HG03460 (cell line): ENCODE data around the gene FARSA.
"Not testable (repeated sequence)": the region's sequence is repeated elsewhere in the genome, so short reads cannot be mapped to it uniquely, and the experiment has no call there.

Source experiments
- ATAC-seq: cut with Tn5 transposase; IDR thresholded peaks from one replicate; pipeline ENCODE4 v1.9.1; 2021; ENCODE audit not compliant: unreplicated experiment

FARSA gene

DNA sequence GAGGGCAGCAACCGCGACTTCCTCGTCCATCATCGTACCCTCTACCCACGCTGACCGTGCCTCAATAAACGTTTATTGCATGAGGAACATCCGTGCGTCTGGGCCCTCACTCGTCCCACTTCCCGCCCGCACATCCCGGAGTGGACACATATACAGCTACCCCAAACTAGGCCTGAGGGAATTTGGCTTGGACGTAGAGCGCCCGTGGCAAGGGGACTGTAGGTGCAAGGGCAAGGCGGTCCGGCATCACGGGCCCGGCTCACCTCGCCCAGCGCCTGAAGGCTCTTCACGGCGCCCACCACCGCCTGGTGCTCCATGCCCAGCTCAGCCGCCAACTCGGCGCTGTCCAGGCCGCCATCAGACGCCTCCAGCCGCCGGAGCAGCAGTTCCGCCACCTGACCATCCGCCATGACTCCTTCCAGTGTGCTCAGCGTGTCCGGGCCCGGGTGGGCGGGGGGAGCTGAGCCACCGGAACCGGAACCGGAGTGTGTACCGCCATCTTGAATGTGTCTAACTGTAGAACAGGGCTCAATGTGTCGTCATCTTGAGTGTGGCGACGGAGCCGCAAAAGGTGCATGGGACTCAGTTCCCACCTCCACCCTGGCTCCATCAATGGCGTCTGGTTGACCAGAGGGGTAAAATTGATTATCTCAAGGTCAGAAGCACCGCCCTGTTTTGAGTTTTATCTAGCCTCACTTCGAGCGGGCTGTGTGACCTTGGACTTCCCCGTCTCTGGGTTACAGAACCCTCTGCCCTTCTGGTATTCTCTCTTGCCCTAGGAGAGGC is at the start of gene FARSA:
FARSA (minus strand) TSS at position 425 of the 786 bp plus-strand sequence; CDS start at position 410, 15 bp downstream.
- peak; percentile 43 for ATAC-seq

DNA sequence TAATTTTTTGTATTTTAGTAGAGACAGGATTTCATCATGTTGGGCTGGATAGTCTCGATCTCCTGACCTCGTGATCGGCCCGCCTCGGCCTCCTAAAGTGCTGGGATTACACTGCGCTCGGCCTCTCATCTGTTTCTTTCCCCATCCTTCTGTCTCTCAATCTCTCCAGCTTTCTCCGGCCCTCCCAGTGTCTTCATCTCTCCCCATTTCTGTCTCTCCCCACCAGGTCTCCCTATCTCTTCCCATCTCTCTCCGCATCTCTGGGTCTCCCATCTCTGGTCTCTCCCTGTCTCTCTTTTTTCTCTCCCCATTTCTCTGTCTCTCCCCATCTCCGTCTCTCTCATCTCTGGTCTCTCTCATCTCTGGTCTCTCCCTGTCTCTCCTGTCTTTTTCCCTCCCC is 49.6 kb upstream of the FARSA start:
- ATAC-seq: no peak

GRCh38 chr19:12982648-12983047 is 49.1 kb upstream of the FARSA start:
- ATAC-seq: no peak

DNA sequence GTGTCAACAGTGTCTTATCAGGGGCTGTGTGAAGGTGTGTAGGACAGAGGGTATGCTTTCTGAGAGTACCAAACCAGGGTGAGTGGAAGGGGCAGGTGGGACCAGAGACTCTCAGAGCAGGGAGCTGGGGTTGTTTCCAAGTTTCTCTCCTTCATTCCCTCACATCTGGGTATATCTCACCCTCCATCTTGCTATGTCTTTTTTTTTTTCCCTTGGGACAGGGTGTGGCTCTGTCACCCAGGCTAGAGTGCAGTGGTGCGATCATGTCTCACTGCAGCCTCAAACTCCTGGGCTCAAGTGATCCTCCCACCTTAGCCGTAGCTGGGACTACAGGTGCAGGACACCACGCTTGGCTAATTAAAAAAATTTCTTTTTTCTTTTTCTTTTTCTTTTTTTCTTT is 46.5 kb upstream of the FARSA start:
- no peak for ATAC-seq

DNA sequence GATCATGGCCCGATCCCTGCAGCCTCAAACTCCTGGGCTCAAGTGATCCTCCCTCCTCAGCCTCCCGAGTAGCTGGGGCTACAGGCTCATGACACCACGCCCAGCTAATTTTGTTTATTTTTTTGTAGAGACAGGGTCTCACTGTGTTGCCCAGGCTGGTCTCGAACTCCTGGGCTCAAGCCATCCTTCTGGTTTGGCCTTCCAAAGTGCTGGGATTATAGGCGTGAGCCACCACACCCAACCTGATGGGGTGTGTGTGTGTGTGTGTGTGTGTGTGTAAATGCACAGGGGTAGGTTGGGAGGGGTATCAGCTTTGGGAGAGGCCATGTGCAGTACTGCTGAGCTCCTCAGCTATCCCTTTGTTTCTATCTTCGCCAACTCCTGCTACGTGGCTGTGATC is 42.6 kb upstream of the FARSA start:
- ATAC-seq: not testable (repeated sequence)

DNA sequence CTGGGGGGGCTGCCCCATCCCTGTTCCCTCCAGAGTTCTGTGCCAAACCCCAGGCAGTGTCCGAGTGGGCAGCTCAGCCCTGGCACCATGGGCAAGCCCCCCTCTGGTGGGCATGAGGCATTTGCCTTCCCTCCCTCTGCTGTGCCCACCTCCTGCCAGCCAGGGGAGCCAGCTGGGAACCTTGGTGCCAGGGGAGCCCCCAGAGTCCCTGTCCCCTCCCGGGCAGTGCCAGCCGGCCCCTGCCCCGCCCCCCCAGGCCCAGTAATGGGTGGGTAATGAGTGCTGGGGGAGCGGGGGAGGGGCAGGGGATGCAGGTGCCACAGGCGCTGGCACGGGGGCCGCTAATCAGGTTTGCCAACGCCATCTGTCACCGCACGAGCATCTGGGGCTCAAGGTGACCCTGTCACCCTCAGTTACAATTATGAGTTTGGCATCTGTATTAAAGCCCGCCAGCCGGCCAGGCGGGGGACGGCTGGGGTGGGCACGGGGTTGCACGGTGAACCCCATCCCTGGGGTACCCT is 41.8 kb upstream of the FARSA start:
- ATAC-seq: no peak

DNA sequence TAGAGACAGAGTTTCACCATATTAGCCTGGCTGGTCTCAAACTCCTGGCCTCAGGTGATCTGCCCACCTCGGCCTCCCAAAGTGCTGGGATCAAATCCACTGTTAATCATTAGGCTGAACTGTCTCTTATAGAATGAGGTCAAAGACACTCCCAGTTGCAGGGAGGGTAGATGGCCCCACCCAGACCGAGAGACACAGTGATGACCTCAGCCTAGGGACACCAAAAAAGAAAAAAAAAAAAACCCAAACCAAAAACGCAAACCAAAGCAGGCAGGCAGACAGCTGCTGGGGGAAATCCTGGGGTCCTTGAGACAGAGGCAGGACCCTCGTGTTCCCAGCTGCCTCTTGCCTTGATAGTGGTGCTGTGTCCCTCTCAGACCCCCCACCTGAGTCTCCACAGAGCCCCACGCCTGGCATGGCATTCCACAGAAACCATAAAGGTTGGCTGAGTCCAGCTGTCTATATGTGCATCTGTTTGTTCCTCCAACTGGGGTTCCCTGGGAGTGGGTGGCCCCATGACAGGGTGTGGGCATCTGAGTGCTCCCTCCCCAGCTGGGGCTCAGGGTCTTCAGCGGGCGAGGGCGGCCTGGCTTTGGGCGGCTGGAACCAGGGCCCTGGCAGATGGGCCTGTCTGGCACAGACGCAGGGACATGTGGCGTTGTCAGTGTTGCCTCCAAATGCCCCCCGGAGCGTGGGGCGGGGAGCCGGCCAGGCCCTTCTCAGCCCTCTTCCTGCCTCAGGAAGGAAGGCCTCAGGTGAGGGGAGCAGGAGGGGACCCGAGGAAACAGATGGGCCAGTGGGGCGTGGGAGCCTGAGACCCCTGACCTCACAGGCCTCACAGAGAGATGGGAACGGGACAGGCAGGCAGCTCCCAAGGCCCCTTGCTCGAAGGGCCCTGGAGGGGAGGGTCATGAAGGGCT is 41.0 kb upstream of the FARSA start:
- ATAC-seq: no peak

DNA sequence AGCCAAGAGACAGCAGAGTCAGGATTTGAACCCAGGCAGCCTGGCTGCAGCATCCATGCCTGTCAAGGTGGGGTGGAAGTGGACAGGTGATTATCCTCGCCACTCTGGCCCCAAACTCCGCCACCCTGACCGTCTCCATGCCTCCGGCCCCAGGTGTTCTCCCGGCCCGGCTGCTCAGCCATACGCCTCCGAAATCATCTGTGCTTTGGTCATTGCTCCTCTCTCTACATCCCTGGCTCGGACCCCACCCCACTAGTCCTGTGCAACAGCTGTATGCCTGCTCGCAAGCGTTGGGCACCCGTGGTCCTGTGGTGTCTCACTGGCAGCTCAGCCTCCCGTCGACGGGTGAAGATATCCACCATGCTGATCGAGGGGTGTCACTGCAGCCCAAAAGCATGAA is 39.7 kb upstream of the FARSA start:
- ATAC-seq: no peak

DNA sequence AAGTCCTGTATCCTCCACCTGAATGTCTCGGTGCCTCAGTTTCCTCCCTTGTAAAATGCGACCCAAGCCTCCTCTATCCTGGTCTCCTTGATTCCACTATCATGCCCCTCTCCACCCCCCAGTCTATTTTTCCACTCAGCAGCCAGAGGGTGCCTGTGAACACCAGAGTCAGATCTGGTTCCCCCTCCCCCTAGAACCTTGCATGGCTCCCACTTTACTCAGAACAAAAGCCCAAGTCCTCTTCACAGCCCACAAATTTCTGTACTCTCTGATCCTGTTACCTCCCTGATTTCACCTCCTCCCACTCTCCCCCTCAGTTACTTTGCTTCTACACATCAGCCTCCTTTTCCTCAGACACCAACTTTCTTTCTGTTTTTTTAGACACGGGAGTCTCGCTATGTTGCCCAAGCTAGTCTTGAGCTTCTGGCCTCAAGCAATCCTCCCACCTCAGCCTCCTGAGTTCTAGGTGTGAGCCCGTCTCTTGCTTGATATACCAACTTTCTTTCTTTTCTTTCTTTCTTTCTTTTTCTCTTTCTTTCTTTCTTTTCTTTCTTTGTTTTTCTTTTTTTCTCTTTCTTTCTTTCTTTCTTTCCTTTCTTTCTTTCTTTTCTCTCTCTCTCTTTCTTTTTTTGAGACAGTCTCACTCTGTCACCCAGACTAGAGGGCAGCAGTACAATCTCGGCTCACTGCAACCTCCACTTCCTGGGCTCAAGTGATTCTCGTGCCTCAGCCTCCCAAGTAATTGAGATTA is 36.7 kb upstream of the FARSA start:
- ATAC-seq: no peak

DNA sequence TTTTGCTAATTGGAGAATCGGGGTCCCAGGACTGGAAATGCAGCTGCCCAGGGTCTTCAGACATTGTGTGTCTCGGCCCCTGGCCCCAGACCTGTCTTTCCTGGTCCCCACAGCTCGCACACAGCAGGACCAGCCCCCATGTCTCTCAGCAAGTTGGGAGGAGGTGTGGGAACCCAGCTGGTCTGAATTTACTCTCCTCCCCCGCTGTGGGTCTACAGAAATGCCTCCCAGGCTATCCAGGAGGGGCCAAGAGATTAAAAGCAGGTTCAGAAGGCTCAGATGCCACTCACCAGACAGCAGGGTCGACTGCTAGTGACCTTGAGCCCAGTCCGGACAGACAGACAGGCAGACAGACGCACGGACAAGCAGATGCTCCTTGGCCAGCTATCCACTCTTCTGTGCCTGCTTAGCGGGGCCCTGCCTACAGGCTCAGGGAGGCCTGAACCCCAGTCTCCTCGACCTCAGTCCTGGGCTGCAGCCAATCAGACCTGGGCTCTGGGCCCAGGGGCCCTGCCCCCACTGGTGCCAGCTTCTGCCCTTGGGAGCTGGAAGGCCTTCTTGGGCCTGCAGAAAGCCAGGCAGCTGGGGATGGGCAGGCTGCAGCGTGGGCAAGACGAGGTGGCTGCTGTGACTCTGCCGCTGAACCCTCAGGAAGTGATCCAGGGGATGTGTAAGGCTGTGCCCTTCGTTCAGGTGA is 35.9 kb upstream of the FARSA start, which contains the start of gene DAND5:
DAND5 (plus strand) TSS at position 285 of the 697 bp plus-strand sequence; CDS start at position 370, 85 bp downstream.
- no peak for ATAC-seq

DNA sequence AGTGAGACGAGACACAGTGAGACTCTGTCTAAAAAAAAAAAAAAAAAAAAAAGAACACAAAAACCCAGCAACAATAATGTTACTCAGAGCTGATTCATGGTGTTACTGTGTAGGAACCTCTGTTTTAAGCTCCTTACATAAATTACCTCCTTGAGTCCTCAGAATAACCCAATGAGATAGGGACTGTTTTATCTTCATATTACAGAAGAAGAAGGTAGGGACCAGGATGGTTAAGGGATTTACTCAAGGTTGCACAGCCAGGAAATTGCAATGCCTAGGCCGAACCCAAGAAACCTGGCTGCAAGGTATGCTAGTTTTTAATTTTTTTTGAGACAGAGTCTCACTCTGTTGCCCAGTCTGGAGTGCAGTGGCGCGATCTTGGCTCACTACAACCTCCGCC is 34.4 kb upstream of the FARSA start:
- ATAC-seq: no peak

DNA sequence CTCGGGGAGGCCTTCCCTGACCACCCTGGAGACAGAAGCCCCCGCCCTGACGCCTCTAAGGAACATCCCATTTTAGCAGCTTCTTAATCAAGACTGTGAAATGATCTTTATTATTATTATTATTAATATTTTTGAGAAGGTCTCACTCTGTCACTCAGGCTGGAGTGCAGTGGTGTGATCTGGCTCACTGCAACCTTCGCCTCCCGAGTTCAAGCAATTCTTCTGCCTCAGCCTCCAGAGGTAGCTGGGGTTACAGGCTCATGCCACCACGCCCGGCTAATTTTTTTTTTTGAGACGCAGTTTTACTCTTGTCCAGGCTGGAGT is 32.3 kb upstream of the FARSA start:
- no peak for ATAC-seq

- peak; percentile 76 for ATAC-seq
Measured at GRCh38 chr19:12965017-12965811, 31.7 kb upstream of the FARSA start.

- ATAC-seq: no peak
Measured at GRCh38 chr19:12959481-12959880, 26.0 kb upstream of the FARSA start.

DNA sequence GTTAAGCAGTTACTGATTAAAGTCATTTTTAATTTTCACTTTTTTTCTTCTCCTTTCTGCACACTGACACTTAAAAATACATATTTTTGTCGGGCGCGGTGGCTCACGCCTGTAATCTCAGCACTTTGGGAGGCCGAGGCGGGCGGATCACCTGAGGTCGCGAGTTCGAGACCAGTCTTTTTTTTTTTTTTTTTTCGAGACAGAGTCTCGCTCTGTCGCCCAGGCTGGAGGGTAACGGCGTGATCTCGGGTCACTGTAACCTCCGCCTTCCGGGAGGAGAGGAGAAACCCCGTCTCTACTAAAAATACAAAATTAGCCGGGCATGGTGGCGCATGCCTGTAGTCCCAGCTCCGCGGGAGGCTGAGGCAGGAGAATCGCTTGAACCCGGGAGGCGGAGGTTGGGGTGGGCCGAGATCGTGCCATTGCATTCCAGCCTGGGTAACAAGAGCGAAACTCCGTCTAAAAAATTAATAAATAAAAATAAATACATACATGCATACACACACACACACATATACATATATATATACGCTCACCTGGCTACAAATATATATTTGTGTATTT is 24.0 kb upstream of the FARSA start:
- not testable (repeated sequence) for ATAC-seq

- ATAC-seq: no peak
Measured at GRCh38 chr19:12956446-12957388, 23.2 kb upstream of the FARSA start, which contains the start of gene GADD45GIP1. GADD45GIP1 (minus strand) TSS chr19:12957223; CDS start chr19:12957212, 11 bp downstream.

DNA sequence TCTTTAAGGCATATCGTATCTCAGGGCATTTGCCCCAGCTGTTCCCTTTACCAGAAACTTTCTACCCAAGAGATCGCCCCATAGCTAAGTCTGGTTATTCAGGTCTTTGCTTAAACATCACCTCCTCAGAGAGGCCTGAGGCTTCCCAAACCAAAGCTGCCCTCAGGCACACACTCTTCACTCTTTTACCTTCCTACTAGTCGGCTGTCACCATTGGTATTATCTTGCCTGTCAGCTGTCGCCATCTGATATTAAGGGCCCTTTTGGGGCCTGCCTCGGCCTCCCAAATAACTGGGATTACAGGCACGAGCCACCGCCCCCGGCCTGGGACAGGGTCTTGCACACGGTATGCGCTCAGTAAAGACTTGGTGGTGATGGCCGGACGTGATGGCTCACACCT is 22.5 kb upstream of the FARSA start:
- ATAC-seq: no peak

- ATAC-seq: not testable (repeated sequence)
Measured at GRCh38 chr19:12955575-12955974, 22.1 kb upstream of the FARSA start.
